ENCODE results near the gene URGCP. TPM values are rescaled to one million over a fixed set of nuclear protein-coding genes. Genes with fewer than 3 reads are reported as not detected.

Gene URGCP
- total and polyA plus RNA-seq, 2 of the 4 experiments (the other 2 are of a cell fraction): 22.0 to 25.5 TPM

DNA sequence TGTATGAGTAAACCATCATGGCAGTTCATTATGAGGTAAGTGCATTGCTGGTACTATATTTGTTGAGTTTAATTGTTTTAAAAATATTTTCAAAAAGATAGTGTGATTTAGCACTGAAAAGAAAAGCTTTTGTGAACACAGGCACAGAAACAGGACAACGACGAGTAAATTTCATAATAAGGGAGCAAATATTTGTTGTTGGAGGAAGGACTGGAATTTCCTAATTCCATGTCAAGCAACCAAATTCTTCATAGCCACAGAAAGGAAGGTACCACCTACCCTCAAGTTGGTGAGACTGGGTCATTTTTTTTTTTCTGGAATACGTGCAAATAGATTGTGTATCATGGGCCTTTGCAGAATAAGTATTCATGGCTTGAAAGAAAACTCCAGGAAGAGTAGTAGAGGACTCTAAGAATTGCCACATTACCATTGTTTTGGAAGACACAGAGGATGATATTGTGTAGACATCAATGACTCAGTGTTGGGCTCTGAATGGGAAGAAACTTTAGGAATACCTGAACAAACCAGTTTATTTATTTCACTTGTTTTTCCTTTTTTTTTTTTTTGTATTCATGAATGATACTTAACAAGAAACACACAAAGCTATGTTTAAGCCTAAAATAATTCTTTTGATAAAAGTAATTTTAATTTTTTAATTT lies 27.6 kb upstream of the URGCP start:
- Histone ChIP-seq H2BK20ac (ENCODE audit: low read depth, low read length) (no peak overlapping the region), H2BK15ac (ENCODE audit: low read depth, low read length) (no peak overlapping the region), H2BK5ac (ENCODE audit: low read depth, low read length, poor library complexity, severe bottlenecking) (no peak overlapping the region), H3K9me3 (ENCODE audit: control insufficient read depth, insufficient read depth, low read length) (no peaks in the 10 kb centered on the region), H2AK9ac (replicated peaks; ENCODE audit: low read depth, low read length, poor library complexity) (no peak overlapping the region), H3K27me3 (ENCODE audit: control insufficient read depth, insufficient read depth, low read length) (no peaks in the 10 kb centered on the region), H3K56ac (ENCODE audit: extremely low read depth, insufficient read depth, low read length) (no peak overlapping the region), H2AK5ac (ENCODE audit: low read depth, low read length) (no peak overlapping the region), H3K27ac (ENCODE audit: insufficient read depth, low read length) (no peak overlapping the region), H4K5ac (ENCODE audit: low read depth, low read length) (no peak overlapping the region), H3K4me1 (ENCODE audit: control insufficient read depth, insufficient read depth, low read length) (no peaks in the 10 kb centered on the region), H3K79me1 (ENCODE audit: low read depth in 1 of 2, low read length in 2 of 2) (no peaks in the 10 kb centered on the region), H3K14ac (replicated peaks; ENCODE audit: low read depth, low read length) (no peak overlapping the region), H4K20me1 (ENCODE audit: insufficient read depth, low read length) (no peaks in the 10 kb centered on the region), H4K8ac (ENCODE audit: low read depth in 2 of 2, low read length in 2 of 2) (no peak overlapping the region), H3K23ac (ENCODE audit: low read depth, low read length) (no peak overlapping the region), H4K91ac (ENCODE audit: insufficient read depth, low read depth, low read length) (no peak overlapping the region), H3K9me1 (ENCODE audit: insufficient read depth, low read length) (0 out of 2 replicates have a peak, but pooled peaks cover 4% of the 10 kb centered on the region), H3K4ac (ENCODE audit: low read depth, low read length) (no peak overlapping the region), H3K36me3 (ENCODE audit: control insufficient read depth, insufficient read depth, low read length) (no peaks in the 10 kb centered on the region), H2BK120ac (ENCODE audit: low read depth, low read length) (no peak overlapping the region), H2AFZ (replicated peaks; ENCODE audit: low read length, poor library complexity) (no peak overlapping the region), H3K18ac (ENCODE audit: low read depth, low read length) (no peak overlapping the region), H3K4me3 (ENCODE audit: insufficient read depth, low read depth, low read length) (no peak overlapping the region), H3K9ac (ENCODE audit: low read depth, low read length) (no peak overlapping the region), H3K4me2 (ENCODE audit: low read depth, low read length) (no peak overlapping the region)
- intact Hi-C loops (cut with micrococcal nuclease) (no loop called here), dilution Hi-C loops (cut with HindIII; ENCODE audit: low sequenced_read_pairs, unreplicated experiment) (no loop called here), in situ Hi-C loops (cut with MboI; ENCODE audit: low sequenced_read_pairs) (no loop called here)
- BruUV-seq (replicated peaks): no TSS peak
- DNase-seq (no peak), ATAC-seq (ENCODE audit: low read depth) (no peak)
- POLR2A ChIA-PET (ENCODE audit: unreplicated experiment): no interaction called here
- CTCF ChIA-PET: interaction anchor here (1.3 kb wide), 1 partner anchor 11 kb away, joined by 4 read pairs; no protein-coding TSS in a partner anchor
- no peak for TF ChIP-seq NFE2L2 (IDR thresholded peaks at IDR 0.05; ENCODE audit: low read depth, low read length)
- TF ChIP-seq SMC3 (IDR thresholded peaks at IDR 0.05; ENCODE audit: low read depth, low read length): no peak
- TF ChIP-seq MAZ (IDR thresholded peaks at IDR 0.05; ENCODE audit: borderline replicate concordance, low read depth, low read length): no peak
- no peak for TF ChIP-seq RFX5 (IDR thresholded peaks at IDR 0.05; ENCODE audit: low read depth, low read length)
- TF ChIP-seq MAFK (IDR thresholded peaks at IDR 0.05; ENCODE audit: low read depth, low read length): no peak
- TF ChIP-seq, protein P1, sequence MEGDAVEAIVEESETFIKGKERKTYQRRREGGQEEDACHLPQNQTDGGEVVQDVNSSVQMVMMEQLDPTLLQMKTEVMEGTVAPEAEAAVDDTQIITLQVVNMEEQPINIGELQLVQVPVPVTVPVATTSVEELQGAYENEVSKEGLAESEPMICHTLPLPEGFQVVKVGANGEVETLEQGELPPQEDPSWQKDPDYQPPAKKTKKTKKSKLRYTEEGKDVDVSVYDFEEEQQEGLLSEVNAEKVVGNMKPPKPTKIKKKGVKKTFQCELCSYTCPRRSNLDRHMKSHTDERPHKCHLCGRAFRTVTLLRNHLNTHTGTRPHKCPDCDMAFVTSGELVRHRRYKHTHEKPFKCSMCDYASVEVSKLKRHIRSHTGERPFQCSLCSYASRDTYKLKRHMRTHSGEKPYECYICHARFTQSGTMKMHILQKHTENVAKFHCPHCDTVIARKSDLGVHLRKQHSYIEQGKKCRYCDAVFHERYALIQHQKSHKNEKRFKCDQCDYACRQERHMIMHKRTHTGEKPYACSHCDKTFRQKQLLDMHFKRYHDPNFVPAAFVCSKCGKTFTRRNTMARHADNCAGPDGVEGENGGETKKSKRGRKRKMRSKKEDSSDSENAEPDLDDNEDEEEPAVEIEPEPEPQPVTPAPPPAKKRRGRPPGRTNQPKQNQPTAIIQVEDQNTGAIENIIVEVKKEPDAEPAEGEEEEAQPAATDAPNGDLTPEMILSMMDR (conservative IDR thresholded peaks at IDR 0.05; ENCODE audit: low read depth, low read length): no peak
- no peak for TF ChIP-seq RAD21 (IDR thresholded peaks at IDR 0.05; ENCODE audit: low read length)
- TF ChIP-seq, protein P2, sequence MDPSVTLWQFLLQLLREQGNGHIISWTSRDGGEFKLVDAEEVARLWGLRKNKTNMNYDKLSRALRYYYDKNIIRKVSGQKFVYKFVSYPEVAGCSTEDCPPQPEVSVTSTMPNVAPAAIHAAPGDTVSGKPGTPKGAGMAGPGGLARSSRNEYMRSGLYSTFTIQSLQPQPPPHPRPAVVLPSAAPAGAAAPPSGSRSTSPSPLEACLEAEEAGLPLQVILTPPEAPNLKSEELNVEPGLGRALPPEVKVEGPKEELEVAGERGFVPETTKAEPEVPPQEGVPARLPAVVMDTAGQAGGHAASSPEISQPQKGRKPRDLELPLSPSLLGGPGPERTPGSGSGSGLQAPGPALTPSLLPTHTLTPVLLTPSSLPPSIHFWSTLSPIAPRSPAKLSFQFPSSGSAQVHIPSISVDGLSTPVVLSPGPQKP (IDR thresholded peaks at IDR 0.05; ENCODE audit: borderline replicate concordance, low read depth, low read length): no peak
- TF ChIP-seq CHD1 (IDR thresholded peaks at IDR 0.05; ENCODE audit: low read depth, low read length): no peak
- TF ChIP-seq MXI1 (IDR thresholded peaks at IDR 0.05; ENCODE audit: borderline replicate concordance, low read depth, low read length): no peak
- TF ChIP-seq POLR2A (IDR thresholded peaks at IDR 0.05; ENCODE audit: low read depth, low read length): no peak
- TF ChIP-seq, protein P3, sequence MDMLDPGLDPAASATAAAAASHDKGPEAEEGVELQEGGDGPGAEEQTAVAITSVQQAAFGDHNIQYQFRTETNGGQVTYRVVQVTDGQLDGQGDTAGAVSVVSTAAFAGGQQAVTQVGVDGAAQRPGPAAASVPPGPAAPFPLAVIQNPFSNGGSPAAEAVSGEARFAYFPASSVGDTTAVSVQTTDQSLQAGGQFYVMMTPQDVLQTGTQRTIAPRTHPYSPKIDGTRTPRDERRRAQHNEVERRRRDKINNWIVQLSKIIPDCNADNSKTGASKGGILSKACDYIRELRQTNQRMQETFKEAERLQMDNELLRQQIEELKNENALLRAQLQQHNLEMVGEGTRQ (IDR thresholded peaks at IDR 0.05; ENCODE audit: low read depth, low read length): no peak
- no peak for TF ChIP-seq FOS (IDR thresholded peaks at IDR 0.05; ENCODE audit: low read depth, low read length)
- no peak for TF ChIP-seq CEBPB (IDR thresholded peaks at IDR 0.05; ENCODE audit: low read depth, low read length)
- no peak for TF ChIP-seq RCOR1 (IDR thresholded peaks at IDR 0.05; ENCODE audit: insufficient replicate concordance, low read length)
- TF ChIP-seq BHLHE40 (IDR thresholded peaks at IDR 0.05; ENCODE audit: low read depth, low read length): no peak
- no CpG with 5 or more reads among the region's 3 CpGs for WGBS, 2 experiments (ENCODE audit: extremely low coverage in 2 of 2, insufficient read length in 1 of 2)
